ENCODE data around the gene ACP7. TPM values are rescaled to one million over a fixed set of nuclear protein-coding genes. Genes with fewer than 3 reads are reported as not detected.
"Not testable (repeated sequence)": the region's sequence is repeated elsewhere in the genome, so short reads cannot be mapped to it uniquely, and the experiment has no call there.

ACP7 gene
- total RNA-seq, 1 donor from 2014 or later: not detected

DNA sequence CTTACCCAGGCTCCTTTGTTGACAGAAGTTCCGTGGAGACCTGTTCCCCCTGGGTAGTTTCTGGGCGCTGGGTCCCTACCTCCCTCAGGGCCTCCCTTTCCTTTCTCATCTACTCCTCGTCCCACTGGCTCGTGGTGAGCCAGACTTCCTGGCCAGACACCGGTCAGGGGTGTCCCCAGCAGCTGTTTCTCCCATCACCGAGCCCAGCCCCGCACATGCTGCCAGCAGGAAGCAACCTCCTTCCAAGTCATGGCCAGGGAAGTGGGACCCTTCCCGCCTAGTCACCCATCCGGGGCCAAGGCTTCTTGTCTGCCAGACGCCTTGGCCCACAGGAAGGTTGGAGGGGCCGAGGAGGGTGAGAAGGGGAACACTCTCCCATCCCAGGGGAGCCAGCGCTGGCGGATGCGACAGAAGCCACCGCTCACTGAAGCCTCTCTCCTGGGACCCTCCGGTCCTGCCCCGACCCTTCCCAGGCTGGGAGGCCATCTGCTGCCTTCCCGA lies 47.1 kb downstream of the ACP7 start:
- peak; percentile 60 for DNase-seq (ENCODE audit: low read depth)

GRCh38 chr19:39132344-39132969 lies 48.3 kb downstream of the ACP7 start:
- DNase-seq (ENCODE audit: low read depth): no peak

DNA sequence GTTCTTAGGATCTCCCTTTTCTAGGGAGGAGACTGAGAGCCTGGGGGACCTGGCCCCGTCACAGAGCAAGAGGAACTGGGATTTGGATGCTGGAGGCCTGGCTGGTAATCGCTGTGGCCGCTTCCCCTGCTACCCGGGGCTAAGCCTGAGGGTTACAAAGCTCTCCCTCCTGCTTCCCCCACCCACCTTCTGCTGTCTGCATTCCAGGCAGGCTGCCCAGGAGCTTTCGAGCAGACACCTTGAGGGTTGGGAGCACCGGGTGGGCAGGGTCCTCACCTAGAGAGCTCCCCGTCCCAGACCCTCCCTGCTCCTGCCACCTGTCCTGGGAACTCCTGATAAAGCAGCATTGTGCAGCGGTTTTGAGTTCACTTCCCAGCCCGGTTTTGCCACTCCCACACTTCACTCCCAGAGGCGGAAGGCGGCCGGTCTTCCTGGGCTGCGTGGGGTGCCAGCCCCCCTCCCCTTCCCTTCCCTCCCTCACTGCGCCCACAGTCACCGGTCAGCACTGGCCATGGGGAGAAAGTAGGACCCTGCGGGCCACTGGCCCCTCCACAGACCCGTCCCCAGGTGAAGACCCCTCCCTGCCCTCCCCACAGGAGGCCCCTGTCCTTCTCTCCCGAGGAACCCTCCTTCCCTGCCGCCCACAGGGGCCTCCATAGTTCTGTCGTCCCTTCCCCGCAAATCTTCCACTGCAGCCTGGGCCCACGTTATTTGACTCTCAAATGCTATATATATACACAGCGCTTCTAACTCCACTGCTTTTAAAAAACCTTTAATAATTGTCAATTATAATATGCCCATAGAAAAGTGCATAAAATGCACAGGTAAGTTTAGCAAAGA lies 49.5 kb downstream of the ACP7 start:
- no peak for DNase-seq (ENCODE audit: low read depth)

DNA sequence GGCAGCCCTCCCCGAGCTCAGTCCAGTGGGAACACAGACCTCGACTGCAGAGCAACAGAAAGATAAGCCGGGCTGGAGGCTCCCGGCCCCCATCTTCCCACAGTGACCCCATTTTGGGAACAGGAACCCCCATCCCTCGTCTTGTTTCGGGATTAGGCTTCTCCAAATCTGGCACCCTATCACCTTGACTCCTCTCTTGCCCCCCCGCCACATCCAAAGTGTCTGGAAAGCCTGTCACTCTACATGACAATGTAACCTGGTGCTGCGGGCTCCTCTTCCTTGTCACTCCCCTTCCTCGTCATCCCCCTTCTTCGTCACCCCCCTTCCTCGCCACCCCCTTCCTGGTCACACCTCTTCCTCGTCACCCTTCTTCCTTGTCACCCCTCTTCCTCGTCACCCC lies 51.5 kb downstream of the ACP7 start:
- no peak for DNase-seq (ENCODE audit: low read depth)

DNA sequence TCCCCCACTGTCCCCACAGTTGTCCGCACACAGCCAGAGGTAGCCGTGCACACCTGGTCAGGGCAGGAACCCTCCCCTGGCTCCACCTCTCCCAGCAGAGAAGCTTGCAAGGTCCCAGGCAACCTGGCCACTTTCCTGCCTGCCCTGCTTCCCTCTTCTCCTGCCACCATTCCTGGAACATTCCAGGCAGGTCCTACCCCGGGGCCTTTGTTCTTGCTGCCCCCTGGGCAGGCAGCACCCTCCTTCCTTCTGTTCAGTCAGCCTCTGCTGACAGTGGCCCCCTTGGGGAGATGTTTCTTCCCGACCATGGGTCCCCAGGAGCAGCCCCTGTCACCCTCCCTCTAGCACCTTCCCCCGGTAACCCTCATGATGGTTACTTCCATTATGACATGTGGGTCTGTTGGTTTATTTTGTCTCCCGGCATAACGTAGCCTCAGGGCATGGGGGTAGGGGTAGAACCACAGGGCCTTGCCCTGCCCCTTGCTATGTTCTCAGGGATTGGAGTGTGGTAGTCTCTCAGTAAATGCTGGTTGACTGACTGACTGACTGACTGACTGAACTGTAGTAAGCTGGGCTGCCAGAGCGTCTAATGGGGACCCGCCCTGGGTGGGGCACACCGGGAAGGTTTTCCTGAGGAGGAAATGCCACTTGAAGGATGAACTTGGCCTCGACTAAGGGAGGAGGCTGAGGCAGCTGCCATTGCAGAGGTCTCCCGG lies 52.2 kb downstream of the ACP7 start:
- DNase-seq (ENCODE audit: low read depth): no peak

GRCh38 chr19:39137131-39137530 lies 53.0 kb downstream of the ACP7 start:
- no peak for DNase-seq (ENCODE audit: low read depth)

DNA sequence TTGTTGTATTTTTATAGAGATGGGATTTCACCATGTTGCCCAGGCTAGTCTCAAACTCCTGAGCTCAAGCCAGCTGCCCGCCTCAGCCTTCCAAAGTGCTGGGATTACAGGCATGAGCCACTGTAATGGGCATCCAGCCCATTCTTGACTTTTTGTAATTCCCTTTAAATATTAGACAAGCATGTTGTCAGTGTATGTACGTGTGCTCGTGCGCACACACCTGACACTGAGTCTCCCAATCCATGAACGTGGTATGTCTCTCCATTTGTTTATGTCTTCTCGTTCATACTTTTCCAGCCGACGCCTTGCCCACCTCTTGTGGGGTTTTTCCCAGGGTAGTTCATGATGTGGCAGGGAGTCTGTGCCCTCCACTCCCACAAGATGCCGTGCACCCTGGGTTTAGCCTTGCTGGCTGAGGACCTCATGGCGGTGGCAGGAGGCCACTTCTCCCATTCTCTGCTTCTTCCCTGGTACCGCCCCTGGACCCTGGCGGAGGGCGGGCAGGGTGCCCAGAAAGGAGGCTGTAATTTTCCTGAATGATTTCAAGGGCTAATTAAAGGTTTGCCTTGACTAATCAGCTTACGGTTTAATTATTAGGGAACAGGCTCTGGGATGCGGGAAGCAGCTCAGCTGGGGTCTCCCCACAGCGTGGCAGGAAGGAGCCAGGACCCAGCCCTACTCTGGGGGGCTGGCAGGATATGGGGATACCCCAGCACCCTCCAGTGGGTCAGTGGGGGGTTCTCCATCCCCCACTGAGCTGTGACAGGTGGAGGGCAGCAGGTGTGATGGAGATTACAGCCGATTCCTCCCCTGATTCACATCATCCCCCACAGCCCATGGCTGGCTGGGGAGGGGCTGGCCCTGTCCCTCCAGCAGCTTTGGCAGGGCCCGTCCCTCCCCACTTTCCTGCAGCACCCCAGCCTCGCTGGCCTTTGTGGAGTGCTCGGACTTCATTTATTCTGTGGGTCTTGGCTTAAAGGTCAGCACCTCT lies 54.3 kb downstream of the ACP7 start:
- no peak for DNase-seq (ENCODE audit: low read depth)

- DNase-seq (ENCODE audit: low read depth): no peak
Observed at GRCh38 chr19:39139305-39139874, 55.2 kb downstream of the ACP7 start.

GRCh38 chr19:39139971-39140453 lies 55.8 kb downstream of the ACP7 start:
- DNase-seq (ENCODE audit: low read depth): no peak

GRCh38 chr19:39140594-39140993 lies 56.4 kb downstream of the ACP7 start:
- DNase-seq (ENCODE audit: low read depth): no peak

DNA sequence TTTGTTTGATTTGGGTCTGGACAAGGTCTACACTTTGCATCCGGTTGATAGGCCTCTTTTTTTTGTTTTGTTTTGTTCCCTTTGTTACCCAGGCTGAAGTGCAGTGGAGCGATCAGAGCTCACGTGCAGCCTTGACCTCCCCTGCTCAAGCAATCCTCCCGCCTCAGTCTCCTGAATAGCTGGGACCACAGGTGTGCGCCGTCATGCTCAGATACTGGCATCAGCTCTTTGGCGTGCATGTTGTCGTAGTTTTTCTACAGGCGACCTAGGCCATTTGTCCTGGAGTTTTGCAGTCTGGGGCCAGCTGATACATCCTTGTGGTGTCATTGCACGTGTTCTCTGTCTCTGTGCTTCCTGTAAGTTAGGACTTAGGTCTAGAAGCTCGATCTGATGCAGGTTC lies 57.8 kb downstream of the ACP7 start:
- DNase-seq (ENCODE audit: low read depth): no peak

DNA sequence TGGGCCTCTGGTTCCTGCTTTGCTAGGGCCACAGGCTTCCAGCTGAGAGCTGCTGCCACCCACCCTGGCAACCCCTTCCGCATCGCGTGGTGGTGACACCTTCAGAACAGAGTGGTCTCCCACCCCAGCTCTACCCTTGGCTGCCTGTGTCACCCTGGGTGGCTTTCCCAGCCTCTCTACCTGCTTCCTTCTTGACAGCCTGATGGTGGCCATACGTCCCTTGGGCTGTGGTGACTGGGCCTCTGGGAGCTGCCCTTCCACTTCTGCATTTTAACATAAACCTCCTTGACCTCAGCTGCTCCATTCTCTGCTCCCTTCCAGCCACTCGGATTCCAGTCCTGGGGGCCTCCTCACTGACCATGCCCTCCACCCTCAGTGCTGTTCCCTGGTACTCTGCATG lies 58.5 kb downstream of the ACP7 start:
- no peak for DNase-seq (ENCODE audit: low read depth)

GRCh38 chr19:39143757-39144289 lies 59.7 kb downstream of the ACP7 start:
- DNase-seq (ENCODE audit: low read depth): not testable (repeated sequence)

- no peak for DNase-seq (ENCODE audit: low read depth)
Observed at GRCh38 chr19:39144290-39145071, 60.3 kb downstream of the ACP7 start.

GRCh38 chr19:39145180-39145953 lies 61.2 kb downstream of the ACP7 start:
- no peak for DNase-seq (ENCODE audit: low read depth)

- no peak for DNase-seq (ENCODE audit: low read depth)
Observed at GRCh38 chr19:39146091-39146490, 61.9 kb downstream of the ACP7 start.

DNA sequence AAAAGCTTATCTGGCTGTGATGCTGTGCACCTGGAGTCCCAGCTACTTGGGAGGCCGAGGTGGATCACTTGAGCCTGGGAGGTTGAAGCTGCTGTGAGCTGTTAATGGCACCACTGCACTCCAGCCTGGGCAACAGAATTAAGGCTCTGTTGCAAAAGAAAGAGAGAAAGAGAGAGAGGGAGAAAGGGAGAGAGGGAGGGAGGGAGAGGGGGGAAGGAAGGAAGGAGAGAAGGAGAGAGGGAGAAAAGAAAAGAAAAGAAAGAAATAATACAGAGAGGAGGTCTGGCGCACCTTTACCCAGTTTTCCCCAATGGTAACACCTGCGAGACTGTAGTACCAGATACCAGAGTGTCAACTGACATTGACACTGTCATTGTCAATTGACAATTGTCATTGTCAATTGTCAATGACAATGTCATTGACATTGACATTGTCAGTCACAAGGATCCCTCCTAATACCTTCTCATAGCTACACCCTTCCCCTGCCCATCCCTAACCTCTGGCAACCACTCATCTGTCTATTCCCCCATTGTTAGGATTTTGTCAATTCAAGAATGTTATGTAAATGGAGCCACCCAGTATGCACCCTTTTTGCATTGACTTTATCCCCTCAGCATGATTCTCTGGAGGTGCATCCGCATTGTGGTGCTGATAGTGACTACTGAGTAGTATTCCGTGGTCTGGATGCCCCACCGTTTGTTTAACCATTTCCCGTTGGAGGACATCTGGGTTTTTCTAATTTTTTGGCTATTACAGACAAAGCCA lies 62.7 kb downstream of the ACP7 start:
- no peak for DNase-seq (ENCODE audit: low read depth)

DNA sequence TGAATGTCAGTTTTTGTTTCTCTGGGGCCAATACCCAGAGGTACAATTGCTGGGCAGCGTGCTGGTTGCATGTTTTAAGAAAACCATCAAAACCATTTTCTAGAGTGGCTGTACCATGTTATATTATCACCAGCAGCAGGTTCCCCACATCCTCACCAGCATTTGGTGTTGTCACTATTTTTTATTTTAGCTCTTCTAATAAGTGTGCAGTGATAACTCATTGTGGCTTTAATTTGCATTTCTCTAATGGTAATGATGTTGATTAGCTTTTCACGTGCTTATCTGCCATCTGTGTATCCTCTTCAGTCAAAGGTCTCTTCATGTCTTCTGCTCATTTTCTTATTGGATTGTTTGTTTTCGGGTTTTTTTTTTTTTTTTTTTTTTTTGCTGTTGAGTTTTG lies 63.3 kb downstream of the ACP7 start:
- no peak for DNase-seq (ENCODE audit: low read depth)

All from myocyte (in vitro differentiated cells).